GM12874 (cell line): ENCODE measurements around the gene TINCR.

Experiments used
- TF ChIP-seq, protein P1 (sequence below): IDR thresholded peaks from 2 replicates; pipeline ENCODE4 v1.5.1; 2011; ENCODE audit warnings: low read depth, mild to moderate bottlenecking, control low read depth, low read length, moderate library complexity; ENCODE audit not compliant: insufficient read depth

The TINCR gene

DNA sequence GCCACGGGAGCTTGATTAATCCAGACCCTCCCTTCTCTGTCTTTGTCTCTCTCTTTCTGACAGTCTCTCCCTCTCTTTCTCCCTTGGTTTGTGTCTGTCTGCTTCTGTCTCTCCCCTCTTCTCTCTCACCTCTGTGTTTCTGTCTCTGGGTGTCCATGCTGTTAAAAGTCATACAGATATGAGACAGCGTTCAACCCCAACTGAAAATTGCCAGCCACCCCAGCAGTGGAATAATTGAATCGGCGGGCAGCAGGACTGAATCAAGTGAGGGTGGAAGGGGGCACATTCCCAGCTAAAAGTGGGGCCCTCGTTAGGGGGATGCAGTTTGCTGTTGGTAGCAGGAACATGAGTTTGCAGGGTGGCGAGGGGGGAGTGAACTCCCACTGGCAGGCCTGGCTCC lies 43.7 kb downstream of the TINCR start:
- TF ChIP-seq, protein P1, sequence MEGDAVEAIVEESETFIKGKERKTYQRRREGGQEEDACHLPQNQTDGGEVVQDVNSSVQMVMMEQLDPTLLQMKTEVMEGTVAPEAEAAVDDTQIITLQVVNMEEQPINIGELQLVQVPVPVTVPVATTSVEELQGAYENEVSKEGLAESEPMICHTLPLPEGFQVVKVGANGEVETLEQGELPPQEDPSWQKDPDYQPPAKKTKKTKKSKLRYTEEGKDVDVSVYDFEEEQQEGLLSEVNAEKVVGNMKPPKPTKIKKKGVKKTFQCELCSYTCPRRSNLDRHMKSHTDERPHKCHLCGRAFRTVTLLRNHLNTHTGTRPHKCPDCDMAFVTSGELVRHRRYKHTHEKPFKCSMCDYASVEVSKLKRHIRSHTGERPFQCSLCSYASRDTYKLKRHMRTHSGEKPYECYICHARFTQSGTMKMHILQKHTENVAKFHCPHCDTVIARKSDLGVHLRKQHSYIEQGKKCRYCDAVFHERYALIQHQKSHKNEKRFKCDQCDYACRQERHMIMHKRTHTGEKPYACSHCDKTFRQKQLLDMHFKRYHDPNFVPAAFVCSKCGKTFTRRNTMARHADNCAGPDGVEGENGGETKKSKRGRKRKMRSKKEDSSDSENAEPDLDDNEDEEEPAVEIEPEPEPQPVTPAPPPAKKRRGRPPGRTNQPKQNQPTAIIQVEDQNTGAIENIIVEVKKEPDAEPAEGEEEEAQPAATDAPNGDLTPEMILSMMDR, result no peak

DNA sequence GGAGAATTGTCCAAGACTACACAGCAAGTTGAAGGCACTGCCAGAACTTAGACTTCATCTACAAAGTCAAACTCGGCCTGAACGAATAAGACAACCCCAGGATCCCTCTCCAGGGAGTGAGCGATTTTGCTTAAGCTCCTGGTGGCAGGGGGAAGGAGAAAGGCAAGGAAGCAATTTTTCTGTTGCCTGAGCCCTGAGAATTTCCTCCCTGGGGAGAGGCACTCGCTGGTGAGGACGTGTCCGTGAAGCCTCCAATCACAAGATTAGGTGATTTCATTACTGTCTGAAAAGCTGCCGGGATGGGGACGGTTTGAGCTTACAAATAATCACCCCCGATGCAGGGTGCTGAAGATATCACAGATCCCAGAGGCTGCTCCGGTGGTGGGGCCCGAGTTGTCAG lies 45.6 kb downstream of the TINCR start:
- TF ChIP-seq, protein P1, result no peak

DNA sequence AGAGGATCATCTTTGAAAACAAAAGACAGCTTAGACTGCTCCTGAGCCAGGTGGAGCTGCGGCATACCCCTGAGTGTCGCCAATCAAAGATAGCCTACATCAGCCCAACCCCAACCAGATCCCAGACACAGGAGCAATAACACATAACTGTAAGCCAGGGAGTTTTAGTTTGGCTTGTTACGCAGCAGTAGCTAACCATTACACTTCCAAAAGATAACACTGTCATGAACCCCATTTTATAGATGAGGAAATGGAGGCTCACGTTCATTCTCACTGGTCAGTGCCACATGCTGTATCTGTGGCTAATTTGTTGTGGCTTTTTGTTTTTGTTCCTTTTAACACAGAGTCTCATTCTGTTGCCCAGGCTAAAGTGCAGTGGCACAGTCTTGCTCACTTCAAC lies 47.3 kb downstream of the TINCR start:
- TF ChIP-seq, protein P1, result no peak

DNA sequence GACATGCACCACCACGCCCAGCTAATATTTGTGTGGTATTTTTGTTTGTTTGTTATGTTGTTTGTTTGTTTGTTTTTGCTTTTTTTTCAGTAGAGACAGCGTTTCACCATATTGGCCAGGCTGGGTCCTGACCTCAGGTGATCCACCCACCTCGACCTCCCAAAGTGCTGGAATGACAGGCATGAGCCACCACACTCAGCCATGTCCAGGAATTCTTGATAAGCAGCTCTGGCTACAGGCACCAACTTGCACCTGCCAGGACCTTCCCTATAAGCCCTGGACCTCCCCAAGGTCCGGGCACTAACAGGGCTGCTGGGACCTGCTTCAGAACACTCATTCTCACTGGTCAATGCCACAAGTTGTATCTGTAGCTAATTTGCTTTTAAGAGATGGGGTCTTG lies 48.7 kb downstream of the TINCR start:
- TF ChIP-seq, protein P1, result no peak

DNA sequence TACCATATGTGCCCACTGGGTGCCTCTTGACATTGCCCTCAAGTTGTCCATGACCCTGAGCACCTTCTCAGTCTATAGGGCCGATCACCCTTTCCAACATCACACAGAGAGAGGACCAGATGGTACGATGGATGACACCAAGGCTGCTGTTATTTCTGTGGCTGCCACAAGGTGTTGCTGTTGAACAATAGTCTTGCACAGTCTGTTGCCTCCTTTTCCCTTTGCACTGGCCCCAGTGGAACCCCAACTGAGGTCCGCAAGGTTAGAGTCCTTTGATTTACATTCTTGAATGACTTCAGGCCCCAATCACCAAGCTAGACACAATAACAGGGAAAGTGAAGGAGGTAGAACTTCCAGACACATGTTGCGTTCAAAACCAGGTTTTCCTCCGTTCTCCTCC lies 52.0 kb downstream of the TINCR start:
- TF ChIP-seq, protein P1, result peak; percentile 11; the same call in 1 of the 2 replicates

DNA sequence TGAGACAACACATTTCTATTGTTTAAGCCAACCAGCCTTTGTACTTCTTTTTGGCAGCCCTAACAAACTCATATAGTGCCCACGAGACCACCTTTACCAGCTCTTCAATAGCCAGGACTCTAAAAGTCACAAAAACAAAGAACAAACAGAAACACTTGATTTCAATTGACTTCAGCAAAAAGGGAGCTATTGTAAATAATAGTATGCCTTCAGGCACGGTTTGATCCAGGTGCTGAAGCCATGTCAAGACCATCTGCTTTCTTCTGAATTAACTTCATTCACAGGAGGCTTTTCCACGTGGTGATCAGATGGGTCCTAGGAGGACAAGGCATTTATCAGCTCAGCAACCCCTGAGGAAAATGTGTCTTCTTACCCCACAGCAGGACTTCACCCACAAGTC lies 53.8 kb downstream of the TINCR start:
- TF ChIP-seq, protein P1, result no peak

DNA sequence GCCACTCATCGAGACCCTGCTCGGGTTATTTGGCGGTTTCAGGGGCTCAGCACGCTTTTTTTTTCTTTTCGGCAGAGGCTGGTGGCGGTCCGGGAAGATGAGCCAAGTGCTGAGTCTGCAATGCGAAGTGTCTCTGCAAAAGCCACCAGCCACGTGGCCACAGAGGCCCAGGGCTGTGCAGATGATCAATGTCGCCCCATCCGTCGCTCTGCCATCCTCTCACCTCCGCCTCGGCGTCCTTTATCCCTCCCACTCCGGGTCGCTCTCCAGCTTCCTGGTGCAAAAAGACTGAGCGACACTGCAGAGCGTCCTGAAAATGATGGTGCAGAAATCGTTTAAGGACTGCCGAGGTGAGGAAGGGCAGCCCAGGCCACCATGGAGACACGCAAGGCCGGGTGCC lies 55.0 kb downstream of the TINCR start:
- TF ChIP-seq, protein P1, result no peak
